NOMO-1 treated with DMSO at 0.1 percent for 48 hours (cell line): ENCODE measurements around the gene FBN2.
A peak's percentile ranks its signal among the peaks of the same experiment; 100 is the strongest.

Experiments
- DNase-seq: peaks from one replicate; lab custom pipeline; 2025; ENCODE audit not compliant: unreplicated experiment; lab: John Stamatoyannopoulos, UW

FBN2 gene

GRCh38 chr5:128378196-128378595 is 159.8 kb downstream of the FBN2 start:
- no peak for DNase-seq

- no peak for DNase-seq
Measured at GRCh38 chr5:128376577-128376976, 161.5 kb downstream of the FBN2 start.

GRCh38 chr5:128366147-128366546 is 171.9 kb downstream of the FBN2 start:
- no peak for DNase-seq

- no peak for DNase-seq
Measured at GRCh38 chr5:128362370-128362769, 175.7 kb downstream of the FBN2 start.

GRCh38 chr5:128358826-128359225 is 179.2 kb downstream of the FBN2 start:
- no peak for DNase-seq

GRCh38 chr5:128357226-128357625 is 180.8 kb downstream of the FBN2 start:
- DNase-seq = no peak

GRCh38 chr5:128355961-128356360 is 182.1 kb downstream of the FBN2 start:
- no peak for DNase-seq

GRCh38 chr5:128353441-128354107 is 184.5 kb downstream of the FBN2 start:
- no peak for DNase-seq

GRCh38 chr5:128350705-128351104 is 187.3 kb downstream of the FBN2 start:
- DNase-seq = no peak

- DNase-seq = no peak
Measured at GRCh38 chr5:128349044-128349858, 188.8 kb downstream of the FBN2 start.

- DNase-seq = no peak
Measured at GRCh38 chr5:128346038-128346437, 192.0 kb downstream of the FBN2 start.

GRCh38 chr5:128345247-128345646 is 192.8 kb downstream of the FBN2 start:
- no peak for DNase-seq

- no peak for DNase-seq
Measured at GRCh38 chr5:128343168-128343567, 194.9 kb downstream of the FBN2 start.

GRCh38 chr5:128341056-128341455 is 197.0 kb downstream of the FBN2 start:
- peak; percentile 70 for DNase-seq

- no peak for DNase-seq
Measured at GRCh38 chr5:128340648-128341047, 197.4 kb downstream of the FBN2 start.

- DNase-seq = no peak
Measured at GRCh38 chr5:128339585-128339984, 198.5 kb downstream of the FBN2 start.

- DNase-seq = no peak
Measured at GRCh38 chr5:128338649-128339048, 199.4 kb downstream of the FBN2 start.

- no peak for DNase-seq
Measured at GRCh38 chr5:128335339-128335738, 202.7 kb downstream of the FBN2 start.

GRCh38 chr5:128334010-128334716 is 203.9 kb downstream of the FBN2 start:
- no peak for DNase-seq

GRCh38 chr5:128331261-128331660 is 206.8 kb downstream of the FBN2 start:
- DNase-seq = no peak

- no peak for DNase-seq
Measured at GRCh38 chr5:128329386-128329939, 208.6 kb downstream of the FBN2 start.

- no peak for DNase-seq
Measured at GRCh38 chr5:128328446-128328845, 209.6 kb downstream of the FBN2 start.
